GM18499 (cell line): ENCODE data around the gene PLPPR3.

ENCODE experiments used
- ATAC-seq: cut with Tn5 transposase; IDR thresholded peaks from one replicate; pipeline ENCODE4 v1.9.1; 2021; ENCODE audit warnings: moderate number of reproducible peaks; ENCODE audit not compliant: insufficient read depth, unreplicated experiment

The PLPPR3 gene, protein sequence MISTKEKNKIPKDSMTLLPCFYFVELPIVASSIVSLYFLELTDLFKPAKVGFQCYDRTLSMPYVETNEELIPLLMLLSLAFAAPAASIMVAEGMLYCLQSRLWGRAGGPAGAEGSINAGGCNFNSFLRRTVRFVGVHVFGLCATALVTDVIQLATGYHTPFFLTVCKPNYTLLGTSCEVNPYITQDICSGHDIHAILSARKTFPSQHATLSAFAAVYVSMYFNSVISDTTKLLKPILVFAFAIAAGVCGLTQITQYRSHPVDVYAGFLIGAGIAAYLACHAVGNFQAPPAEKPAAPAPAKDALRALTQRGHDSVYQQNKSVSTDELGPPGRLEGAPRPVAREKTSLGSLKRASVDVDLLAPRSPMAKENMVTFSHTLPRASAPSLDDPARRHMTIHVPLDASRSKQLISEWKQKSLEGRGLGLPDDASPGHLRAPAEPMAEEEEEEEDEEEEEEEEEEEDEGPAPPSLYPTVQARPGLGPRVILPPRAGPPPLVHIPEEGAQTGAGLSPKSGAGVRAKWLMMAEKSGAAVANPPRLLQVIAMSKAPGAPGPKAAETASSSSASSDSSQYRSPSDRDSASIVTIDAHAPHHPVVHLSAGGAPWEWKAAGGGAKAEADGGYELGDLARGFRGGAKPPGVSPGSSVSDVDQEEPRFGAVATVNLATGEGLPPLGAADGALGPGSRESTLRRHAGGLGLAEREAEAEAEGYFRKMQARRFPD

DNA sequence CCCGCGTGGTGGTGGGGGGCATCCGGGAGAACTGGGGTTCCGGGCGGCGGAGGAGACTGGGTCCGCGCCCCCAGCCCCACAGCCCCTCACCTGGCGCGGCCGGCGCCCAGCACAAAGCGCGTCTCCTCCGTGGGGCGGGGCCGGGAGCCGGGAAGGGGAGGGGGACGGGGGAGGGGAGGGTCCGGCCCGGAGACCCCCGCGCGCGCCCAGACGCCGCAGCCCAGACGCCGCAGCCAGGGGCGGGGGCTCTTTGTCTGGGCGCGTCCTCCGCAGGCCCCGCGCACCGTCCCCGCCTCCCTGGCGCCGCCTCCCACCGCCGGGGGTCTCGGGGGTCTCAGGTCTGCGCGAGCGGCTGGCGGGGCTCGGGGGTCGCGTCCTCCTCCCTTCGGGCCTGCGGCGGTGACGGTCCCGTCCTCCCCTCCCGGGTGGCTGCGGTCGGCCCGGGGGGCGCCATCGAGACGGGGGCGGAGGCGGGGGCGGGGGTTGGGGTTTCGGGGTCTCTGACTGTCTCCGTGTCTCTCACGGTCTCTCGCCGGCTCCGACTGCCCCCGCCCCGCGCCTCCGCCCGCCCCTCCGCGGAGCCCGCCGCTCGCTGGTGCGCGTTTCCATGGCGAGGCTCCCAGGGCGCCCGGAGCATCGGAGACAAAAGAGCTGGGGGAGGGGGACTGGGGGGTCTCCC lies at the start of gene PLPPR3:
Gene PLPPR3 (minus strand): TSS at position 131 of the 679 bp plus-strand sequence. CDS start 396 bp downstream, outside the sequence.
- no peak for ATAC-seq

DNA sequence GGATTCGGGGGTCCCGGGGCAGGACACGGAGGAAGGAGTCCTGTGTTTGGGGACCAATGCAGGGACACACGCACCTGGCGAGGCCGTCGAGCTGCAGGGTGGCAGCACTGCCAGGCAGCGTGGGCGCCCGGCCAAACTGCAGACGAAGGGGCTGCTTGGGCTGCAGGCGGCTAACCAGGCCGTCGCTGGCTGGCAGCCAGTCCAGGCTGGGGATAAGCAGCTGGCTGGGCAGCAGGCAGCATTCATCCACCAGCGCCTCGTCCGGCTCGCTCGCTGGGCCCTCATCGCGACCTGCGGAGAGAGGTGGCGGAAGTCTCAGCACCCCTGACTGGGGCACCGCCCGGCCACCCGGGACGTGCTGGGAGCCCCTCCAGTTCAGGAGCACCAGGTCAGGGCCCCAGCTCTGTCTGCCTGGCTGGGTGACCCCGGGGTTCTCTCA lies 49.2 kb upstream of the PLPPR3 start:
- no peak for ATAC-seq

DNA sequence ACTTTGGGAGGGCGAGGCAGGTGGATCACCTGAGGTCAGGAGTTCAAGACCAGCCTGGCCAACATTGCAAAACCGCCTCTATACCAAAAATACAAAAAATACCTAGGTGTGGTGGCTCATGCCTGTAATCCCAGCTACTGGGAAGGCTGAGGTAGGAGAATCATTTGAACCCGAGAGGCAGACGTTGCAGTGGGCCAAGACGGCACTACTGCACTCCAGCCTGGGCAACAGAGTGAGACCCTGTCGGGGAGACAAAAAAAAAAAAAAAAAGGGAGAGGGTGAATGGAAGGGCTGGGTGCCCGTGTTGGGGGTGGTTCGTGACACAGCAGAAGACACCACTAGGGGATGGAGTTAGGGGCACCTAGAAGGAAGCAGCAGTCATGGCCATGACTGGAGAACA lies 48.6 kb upstream of the PLPPR3 start:
- no peak for ATAC-seq

DNA sequence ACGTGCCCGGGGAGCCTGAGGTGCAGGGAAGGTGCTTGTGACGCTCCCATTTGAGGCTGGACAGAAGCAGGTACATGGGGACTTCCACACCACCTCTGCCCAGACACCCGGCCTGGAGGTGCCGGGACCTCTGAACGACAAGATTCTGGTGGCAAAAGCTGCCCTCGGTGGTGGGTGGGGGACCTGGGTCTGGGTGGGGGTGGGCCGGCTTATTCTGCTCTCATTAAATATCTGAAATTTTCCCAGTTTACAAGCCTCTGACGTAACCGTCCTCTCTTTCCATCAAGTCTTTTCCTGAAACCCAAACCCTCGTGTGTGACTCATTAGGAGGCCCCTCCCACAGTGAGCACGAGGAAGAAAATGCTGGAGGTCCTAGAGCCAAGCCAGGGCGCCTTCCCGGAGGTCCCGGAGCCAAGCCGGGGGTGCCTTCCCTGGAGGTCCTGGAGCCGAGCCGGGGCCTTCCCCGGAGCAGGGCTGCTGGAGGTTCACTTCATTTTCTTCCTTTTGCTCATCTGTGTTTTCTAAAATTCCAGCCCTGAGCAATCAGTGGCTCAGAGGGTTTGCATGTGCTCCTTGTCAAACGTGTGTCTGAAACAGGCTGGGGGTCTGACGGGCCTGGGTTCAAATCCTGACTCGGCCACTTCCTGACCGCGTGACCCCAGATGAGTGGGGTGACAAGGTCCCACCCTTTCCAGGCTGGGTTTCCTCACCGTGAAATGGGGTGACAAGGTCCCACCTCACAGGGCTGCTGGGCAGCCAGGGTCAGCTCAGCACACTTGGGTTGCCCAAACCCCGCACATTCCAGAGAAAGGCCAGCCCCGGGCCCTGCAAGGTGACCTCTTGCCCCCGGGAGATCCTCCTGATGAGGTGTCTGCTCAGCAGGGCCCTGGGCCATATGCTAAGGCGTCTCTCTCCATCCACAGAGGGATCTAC lies 47.8 kb upstream of the PLPPR3 start:
- no peak for ATAC-seq

DNA sequence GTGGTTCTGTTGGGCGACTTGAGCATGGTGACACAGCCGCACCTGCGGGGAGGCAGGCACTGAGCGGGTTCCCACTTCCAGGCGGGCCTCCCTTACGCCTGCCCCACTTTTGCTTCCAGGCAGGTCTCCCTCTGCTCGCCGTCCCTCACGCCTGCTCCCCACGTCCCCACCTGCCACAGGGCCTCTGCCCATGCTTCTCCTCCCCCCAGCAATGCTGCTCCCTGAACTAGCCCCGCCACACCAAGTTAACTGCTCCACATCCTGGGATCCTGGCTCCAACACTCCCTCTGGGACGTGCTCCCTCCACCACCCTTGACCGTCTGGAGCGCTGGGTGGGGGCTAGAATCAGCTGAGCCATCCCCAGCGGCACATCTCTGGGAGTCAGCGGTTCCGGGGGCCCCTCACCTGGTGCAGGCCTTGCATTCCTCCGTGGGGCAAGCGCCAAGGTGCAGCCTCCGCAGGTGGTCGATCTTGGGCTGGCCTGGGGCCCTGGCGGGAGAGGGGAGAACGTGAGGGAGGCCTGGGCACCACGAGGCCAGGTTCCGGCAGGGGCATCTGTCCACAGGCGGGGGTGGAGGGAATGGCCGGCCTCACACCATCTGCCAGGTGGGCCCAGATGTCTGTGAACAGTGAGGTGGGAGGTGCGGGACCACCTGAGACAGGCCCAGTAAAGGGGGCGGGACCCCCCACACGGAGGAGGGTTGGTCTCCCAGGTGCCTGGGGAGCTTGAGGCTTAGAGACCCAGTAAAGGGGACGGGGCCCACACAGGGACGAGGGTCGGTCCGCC lies 46.9 kb upstream of the PLPPR3 start:
- no peak for ATAC-seq

DNA sequence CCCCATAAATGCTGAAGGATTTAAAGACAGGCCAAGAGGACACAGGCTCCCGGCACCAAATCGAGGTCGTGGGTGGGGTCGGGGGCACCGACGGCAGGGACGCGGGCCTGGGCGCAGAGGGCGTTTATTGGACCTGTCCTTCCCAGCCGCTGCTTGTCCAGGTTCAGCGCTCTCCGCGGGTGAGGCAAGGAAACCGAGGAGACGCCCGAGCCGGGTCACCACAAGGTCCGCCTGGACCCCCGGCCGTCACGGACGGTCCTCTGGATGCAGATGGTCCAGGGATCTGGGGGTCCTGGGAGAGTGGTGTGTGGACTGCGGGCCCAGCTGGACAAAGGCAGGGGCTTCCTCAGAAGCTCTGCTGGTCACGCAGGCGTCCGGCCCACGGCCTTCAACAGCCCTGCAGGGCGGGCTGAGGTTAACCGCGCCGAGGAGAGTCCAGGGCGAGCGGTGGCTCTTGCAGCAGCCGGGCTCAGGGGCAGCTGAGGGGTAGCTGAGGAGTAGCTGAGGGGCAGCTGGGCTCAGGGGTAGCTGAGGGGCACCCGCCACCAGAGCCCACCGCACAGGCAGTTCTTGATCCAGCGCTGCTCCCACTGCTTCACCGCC lies 46.2 kb upstream of the PLPPR3 start:
- ATAC-seq: no peak

DNA sequence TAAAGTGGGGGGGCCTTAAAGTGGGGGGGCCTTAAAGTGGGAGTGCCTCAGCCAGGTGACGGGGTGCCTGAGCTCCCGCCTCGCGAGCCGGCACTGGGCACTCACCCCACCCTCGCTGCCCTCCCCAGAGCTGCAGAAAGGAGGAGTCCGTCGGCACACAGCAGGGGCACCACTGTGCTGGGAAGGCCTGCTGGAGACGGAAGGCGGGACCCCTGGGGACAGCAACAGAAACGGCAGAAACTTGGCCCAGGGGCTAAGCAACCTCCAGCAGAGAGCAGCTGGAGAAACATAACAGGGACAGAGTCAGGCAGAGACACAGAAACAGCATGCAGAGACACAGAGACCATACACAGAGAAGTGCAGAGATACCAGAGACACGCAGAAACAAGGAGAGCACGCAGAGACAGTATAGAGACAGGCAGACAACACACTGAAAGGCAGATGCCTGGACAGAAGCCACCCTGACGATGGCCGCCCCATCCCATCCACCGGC lies 45.6 kb upstream of the PLPPR3 start:
- ATAC-seq: no peak

DNA sequence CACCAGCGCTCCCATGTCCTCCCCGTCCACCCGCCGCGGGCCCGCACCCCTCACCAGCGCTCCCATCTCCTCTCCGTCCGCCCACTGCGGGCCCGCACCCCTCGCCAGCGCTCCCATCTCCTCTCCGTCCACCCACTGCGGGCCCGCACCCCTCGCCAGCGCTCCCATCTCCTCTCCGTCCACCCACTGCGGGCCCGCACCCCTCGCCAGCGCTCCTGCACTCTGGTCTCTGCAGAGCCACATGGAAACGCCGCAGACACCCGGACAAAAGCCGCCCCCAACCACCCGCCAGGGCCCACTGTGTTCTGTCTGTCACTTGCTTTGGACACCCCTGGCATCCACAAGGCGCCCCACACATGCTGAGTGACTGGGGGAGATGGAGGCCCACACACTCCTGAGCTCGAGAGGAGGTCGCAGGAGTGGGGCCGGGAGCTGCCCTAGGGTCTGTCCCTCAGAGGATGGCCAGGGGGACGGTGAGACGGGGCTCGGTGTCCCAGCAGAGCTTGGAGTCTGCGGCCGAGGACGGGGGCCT lies 45.1 kb upstream of the PLPPR3 start:
- no peak for ATAC-seq

DNA sequence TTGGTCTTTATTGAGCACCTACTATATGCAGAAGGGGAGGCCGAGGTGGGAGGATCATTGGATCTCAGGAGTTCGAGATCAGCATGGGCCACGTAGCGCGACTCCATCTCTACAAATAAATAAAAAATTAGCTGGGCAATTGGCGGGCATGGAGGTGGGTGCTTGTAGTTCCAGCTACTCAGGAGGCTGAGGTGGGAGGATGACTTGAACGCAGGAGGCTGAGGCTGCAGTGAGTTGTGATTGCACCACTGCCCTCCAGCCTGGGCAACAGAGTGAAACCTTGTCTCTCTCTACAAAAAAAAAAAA lies 41.5 kb upstream of the PLPPR3 start:
- ATAC-seq: no peak

DNA sequence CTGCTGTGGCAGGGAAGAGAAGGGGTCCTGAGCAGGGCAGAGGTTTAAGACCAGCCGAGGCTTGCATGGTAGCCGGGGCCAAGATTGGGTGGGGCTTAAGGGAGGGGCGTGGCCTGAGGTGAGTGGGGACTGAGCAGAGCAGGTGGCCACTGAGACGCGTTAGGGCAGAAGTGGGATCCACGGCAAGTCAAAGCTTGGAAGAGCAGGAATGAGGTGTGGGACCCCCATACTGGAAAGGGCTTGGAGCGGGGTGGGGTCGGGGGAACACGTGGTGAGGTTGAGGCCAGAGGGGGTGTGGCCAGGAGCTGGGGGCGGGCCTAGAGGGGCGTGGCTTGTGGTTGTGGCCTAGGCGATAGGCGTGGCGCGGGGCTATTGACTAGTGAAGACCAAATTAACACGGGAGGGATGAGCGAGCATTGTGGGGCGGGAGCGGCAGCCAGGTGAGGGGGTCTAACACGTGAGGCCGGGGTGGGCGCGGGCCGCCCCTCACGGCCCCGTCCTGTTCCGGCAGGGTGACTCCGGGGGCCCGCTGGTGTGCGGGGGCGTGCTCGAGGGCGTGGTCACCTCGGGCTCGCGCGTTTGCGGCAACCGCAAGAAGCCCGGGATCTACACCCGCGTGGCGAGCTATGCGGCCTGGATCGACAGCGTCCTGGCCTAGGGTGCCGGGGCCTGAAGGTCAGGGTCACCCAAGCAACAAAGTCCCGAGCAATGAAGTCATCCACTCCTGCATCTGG lies 41.0 kb upstream of the PLPPR3 start:
- ATAC-seq: no peak

DNA sequence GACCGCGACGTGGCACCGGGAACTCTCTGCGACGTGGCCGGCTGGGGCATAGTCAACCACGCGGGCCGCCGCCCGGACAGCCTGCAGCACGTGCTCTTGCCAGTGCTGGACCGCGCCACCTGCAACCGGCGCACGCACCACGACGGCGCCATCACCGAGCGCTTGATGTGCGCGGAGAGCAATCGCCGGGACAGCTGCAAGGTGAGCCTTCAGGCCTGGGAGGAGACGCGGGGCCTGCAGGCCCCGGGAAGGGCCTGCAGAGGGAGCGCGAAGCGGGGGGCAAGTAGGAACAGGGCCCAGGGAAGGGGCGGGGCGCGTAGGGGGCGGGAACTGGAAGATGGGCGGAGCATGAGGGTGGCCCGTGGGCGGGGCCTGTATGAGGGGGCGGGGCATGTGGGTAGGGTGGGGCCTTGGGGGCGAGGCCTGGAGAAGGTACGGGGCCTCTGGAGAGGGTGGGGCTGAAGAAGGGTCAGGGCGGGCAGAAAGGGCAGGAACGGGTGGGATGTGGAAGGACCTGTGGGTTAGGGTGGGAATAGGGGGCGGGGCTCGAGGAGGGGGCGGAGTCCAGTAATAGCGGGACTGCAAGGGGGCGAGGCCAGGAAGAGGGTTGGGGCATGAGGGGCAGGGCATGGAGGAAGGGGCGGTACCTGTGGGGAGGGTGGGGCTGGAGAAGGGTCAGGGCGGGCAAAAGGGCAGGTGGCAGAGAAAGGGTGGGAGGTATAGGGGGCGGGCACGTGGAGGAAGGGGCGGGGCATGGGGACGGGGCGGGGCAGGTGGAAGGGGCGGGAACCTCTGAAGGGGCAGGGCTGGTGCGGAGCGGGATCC lies 40.2 kb upstream of the PLPPR3 start:
- no peak for ATAC-seq

DNA sequence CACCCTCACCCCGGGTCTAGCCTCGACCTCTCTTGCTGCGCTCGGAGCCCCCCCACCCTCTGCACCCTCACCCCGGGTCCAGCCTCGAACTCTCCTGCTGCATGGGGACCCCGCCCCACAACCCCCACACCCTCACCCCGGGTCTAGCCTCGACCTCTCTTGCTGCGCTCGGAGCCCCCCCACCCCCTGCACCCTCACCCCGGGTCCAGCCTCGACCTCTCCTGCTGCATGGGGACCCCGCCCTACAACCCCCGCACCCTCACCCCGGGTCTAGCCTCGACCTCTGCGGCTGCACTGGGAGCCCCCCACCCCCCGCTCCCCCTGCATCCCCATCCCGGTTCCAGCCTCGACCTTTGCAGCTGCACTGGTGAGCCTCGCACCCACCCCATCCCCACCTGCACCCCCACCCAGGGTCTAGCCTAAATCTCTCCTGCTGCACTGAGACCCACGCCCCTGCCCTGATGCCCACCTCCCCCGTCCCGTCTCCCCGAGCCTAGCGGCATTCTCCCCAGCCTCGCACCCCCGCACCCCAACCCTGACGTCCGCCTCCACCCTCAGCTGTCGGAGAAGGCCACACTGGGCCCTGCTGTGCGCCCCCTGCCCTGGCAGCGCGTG lies 39.5 kb upstream of the PLPPR3 start:
- ATAC-seq: no peak

DNA sequence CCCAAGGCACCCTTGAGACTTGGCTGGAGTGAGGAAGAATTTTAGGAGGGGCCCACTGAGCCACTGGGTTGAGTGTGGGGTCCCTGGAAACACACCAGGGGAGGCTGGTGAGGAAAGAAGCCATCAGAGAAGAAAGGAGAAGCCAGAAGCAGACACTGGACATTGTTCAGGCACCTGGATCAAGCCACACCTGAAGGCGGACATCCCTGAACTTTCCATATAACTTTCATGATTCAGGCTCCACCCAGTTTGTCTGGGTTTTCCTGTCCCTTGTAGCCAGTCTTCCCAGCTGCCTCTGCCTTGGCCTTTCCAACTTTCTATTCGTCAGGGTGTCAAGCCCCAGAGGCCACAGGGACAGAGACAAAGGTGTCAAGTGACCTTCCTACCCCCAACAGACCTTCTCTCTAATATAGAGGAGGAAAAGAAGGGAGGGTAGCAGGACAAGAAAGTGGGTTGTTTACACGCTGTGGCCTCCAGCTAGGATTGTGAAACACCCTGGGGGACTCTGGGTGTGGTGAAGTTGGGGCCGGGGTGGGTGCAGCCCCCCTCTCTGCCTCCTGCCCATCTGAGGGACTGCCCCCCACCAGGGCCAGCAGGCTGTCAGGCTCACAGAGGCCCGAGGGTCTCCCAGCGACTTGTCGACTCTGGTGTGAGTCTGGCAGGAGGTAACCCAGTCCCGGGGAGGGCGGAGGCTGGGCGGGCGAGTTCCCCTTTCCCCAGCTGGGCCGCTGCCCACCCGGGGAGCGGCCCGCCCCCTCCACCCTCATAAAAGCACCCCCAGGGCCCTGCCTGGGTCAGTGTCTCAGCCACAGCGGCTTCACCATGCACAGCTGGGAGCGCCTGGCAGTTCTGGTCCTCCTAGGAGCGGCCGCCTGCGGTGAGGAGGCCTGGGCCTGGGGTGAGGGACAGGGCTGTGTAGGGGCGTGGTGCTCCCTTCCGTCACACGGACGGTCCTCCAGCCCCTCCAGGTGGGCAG lies 37.4 kb upstream of the PLPPR3 start, which contains the start of gene CFD:
Gene CFD (plus strand): TSS at position 797 of the 976 bp plus-strand sequence. CDS start 26 bp downstream, at position 823.
- no peak for ATAC-seq

DNA sequence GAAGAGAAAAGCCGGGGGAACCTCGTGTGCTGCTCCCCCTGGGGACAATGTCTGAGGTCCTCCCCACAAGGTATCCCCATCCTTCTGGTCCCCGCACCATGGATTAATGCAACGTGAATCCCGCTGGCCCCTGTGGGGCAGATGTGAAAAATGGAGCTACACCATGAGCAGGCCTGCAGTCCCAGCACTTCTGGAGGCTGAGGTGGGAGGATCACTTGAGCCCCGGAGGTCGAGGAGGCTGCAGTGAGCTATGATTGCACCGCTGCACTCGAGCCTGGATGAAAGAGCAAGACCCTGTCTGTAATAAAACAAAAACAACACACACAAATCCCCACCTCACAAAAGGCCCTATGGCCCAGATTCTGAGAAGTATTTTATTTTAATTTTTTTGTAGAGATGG lies 36.5 kb upstream of the PLPPR3 start:
- no peak for ATAC-seq

DNA sequence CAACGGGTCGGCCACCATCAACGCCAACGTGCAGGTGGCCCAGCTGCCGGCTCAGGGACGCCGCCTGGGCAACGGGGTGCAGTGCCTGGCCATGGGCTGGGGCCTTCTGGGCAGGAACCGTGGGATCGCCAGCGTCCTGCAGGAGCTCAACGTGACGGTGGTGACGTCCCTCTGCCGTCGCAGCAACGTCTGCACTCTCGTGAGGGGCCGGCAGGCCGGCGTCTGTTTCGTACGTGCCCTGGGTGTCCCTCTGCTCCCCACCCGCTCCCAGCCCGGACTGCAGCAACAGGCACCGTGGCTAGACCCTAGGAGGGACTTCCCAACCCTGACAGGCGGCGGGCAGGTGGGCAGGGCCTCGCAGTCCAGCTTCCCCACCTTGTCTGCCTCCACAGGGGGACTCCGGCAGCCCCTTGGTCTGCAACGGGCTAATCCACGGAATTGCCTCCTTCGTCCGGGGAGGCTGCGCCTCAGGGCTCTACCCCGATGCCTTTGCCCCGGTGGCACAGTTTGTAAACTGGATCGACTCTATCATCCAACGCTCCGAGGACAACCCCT lies 33.9 kb upstream of the PLPPR3 start:
- no peak for ATAC-seq
